D721Med (cell line): ENCODE results near the gene EPHB1.

Experiments
- DNase-seq: peaks from one replicate; pipeline ENCODE4 v3.0.0; 2011; ENCODE audit warnings: low spot score; ENCODE audit not compliant: insufficient read length
- FAIRE-seq: peaks from 2 replicates; lab custom pipeline; 2011; peaks lifted over from hg19 to GRCh38; lab: Jason Lieb, UNC
- CTCF ChIP-seq: IDR thresholded peaks from 2 replicates; pipeline ENCODE4 v1.5.1; 2012; ENCODE audit warnings: mild to moderate bottlenecking, control low read depth; ENCODE audit not compliant: insufficient read depth; ENCODE audit errors: missing control alignments

Gene EPHB1

GRCh38 chr3:135085652-135086436 lies 290.8 kb downstream of the EPHB1 start:
- no peak for DNase-seq
- no peak for TF ChIP-seq CTCF
- no peak for FAIRE-seq

GRCh38 chr3:135087782-135088181 lies 292.7 kb downstream of the EPHB1 start:
- FAIRE-seq (no peak), DNase-seq (no peak)
- TF ChIP-seq CTCF = no peak

GRCh38 chr3:135089451-135089850 lies 294.4 kb downstream of the EPHB1 start:
- DNase-seq = no peak
- TF ChIP-seq CTCF = no peak
- no peak for FAIRE-seq

GRCh38 chr3:135090020-135090717 lies 295.1 kb downstream of the EPHB1 start:
- no peak for TF ChIP-seq CTCF
- no peak for DNase-seq
- no peak for FAIRE-seq

GRCh38 chr3:135091946-135092345 lies 296.9 kb downstream of the EPHB1 start:
- DNase-seq (no peak), FAIRE-seq (no peak)
- no peak for TF ChIP-seq CTCF

GRCh38 chr3:135093121-135093520 lies 298.1 kb downstream of the EPHB1 start:
- FAIRE-seq (no peak), DNase-seq (no peak)
- no peak for TF ChIP-seq CTCF
